Loucy (cell line): ENCODE data around the gene IGF2BP3.

Experiments
- H2AFZ ChIP-seq: fragments of 200-600 bp; sonication (generic); 2 replicates; pipeline ENCODE4 v1.6.0; 2016; ENCODE audit warnings: antibody characterized with exemption, mild to moderate bottlenecking, low read length, moderate library complexity
- H3F3A ChIP-seq: fragments of 200-600 bp; 2 replicates; pipeline ENCODE4 v1.6.0; 2016; ENCODE audit warnings: antibody characterized with exemption, low read depth, mild to moderate bottlenecking
- H3K27me3 ChIP-seq: fragments of 200-600 bp; sonication (generic); 2 replicates; pipeline ENCODE4 v1.6.1; 2014; ENCODE audit warnings: low read length, mild to moderate bottlenecking; ENCODE audit not compliant: insufficient read depth, poor library complexity, severe bottlenecking
- H3K36me3 ChIP-seq: fragments of 200-600 bp; sonication (generic); 2 replicates; pipeline ENCODE4 v1.6.1; 2016; ENCODE audit warnings: low read length; ENCODE audit not compliant: insufficient read depth
- H3K4me1 ChIP-seq: fragments of 200-600 bp; sonication (generic); 2 replicates; pipeline ENCODE4 v1.5.1; 2014; ENCODE audit warnings: low read length, mild to moderate bottlenecking; ENCODE audit not compliant: insufficient read depth, poor library complexity, severe bottlenecking
- H3K4me2 ChIP-seq: fragments of 200-600 bp; sonication (generic); 2 replicates; pipeline ENCODE4 v1.6.0; 2014; ENCODE audit warnings: antibody characterized with exemption, low read length, low read depth, mild to moderate bottlenecking; ENCODE audit not compliant: poor library complexity, severe bottlenecking
- H3K4me3 ChIP-seq: fragments of 200-600 bp; sonication (generic); 2 replicates; pipeline ENCODE4 v1.5.1; 2014; ENCODE audit warnings: low read length, mild to moderate bottlenecking, mixed read lengths; ENCODE audit not compliant: poor library complexity, severe bottlenecking
- H3K79me2 ChIP-seq: fragments of 200-600 bp; sonication (generic); 2 replicates; pipeline ENCODE4 v1.6.1; 2014; ENCODE audit warnings: low read length; ENCODE audit not compliant: insufficient read depth
- H3K9ac ChIP-seq: fragments of 200-600 bp; sonication (generic); 2 replicates; pipeline ENCODE4 v1.6.0; 2014; ENCODE audit warnings: mild to moderate bottlenecking, low read depth, low read length, moderate library complexity; ENCODE audit not compliant: poor library complexity, severe bottlenecking
- H3K9me2 ChIP-seq: fragments of 200-600 bp; sonication (generic); replicated peaks from 2 replicates; pipeline ENCODE4 v1.6.1; 2016; ENCODE audit warnings: low read depth, low read length, mixed read lengths
- H3K9me3 ChIP-seq: fragments of 200-600 bp; sonication (generic); 2 replicates; pipeline ENCODE4 v1.6.1; 2014; ENCODE audit warnings: mild to moderate bottlenecking, antibody characterized with exemption, low read length, low read depth; ENCODE audit not compliant: insufficient read depth
- H4K20me1 ChIP-seq: fragments of 200-600 bp; sonication (generic); 2 replicates; pipeline ENCODE4 v1.6.0; 2014; ENCODE audit warnings: antibody characterized with exemption, low read length, mild to moderate bottlenecking; ENCODE audit not compliant: insufficient read depth, poor library complexity, severe bottlenecking
- EZH2phosphoT487 ChIP-seq: fragments of 200-600 bp; IDR thresholded peaks from 2 replicates; pipeline ENCODE4 v1.6.1; 2018; ENCODE audit warnings: antibody characterized with exemption, mild to moderate bottlenecking, moderate library complexity, borderline replicate concordance
- TF ChIP-seq, protein P1 (sequence below): fragments of 200-600 bp; sonication (generic); conservative IDR thresholded peaks from 2 replicates; pipeline ENCODE4 v1.5.1; 2014; ENCODE audit warnings: mild to moderate bottlenecking, antibody characterized with exemption, low read length

IGF2BP3 gene

DNA sequence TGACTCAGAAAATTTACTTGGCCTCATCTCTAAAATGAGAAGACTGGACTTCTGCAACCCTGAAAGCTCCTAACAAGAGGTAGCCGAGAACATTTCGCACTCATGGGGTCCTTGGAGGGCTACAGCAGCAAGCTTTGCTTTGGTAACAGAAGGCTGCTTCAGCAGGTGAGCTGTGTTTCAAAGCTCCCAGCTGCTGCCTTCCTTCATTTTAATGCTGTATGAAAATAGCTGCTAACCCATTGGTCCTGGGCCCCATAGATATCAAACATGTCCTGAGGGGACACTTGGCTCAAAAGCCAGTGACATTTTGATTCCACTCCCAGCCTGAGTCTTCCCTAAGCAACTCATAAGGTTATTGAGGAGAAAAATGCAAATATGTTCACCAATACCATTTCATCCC lies 185.4 kb downstream of the IGF2BP3 start:
- H3K4me3 ChIP-seq, result no peak overlapping the region
- H3K9me3 ChIP-seq, result no peaks in the 10 kb centered on the region
- no peaks in the 10 kb centered on the region for H4K20me1 ChIP-seq
- no peaks in the 10 kb centered on the region for H3F3A ChIP-seq
- no peaks in the 10 kb centered on the region for H3K36me3 ChIP-seq
- TF ChIP-seq, protein P1, sequence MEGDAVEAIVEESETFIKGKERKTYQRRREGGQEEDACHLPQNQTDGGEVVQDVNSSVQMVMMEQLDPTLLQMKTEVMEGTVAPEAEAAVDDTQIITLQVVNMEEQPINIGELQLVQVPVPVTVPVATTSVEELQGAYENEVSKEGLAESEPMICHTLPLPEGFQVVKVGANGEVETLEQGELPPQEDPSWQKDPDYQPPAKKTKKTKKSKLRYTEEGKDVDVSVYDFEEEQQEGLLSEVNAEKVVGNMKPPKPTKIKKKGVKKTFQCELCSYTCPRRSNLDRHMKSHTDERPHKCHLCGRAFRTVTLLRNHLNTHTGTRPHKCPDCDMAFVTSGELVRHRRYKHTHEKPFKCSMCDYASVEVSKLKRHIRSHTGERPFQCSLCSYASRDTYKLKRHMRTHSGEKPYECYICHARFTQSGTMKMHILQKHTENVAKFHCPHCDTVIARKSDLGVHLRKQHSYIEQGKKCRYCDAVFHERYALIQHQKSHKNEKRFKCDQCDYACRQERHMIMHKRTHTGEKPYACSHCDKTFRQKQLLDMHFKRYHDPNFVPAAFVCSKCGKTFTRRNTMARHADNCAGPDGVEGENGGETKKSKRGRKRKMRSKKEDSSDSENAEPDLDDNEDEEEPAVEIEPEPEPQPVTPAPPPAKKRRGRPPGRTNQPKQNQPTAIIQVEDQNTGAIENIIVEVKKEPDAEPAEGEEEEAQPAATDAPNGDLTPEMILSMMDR, result no peak
- TF ChIP-seq EZH2phosphoT487, result no peak
- H3K9ac ChIP-seq, result no peak overlapping the region
- no peaks in the 10 kb centered on the region for H3K27me3 ChIP-seq
- H3K4me2 ChIP-seq, result no peak overlapping the region
- H3K9me2 ChIP-seq, result no peaks in the 10 kb centered on the region
- H3K4me1 ChIP-seq, result peaks cover 18% of the 10 kb centered on the region
- no peaks in the 10 kb centered on the region for H3K79me2 ChIP-seq
- no peak overlapping the region for H2AFZ ChIP-seq

- Histone ChIP-seq H3K4me2 (no peak overlapping the region), H3K4me1 (peaks cover 12% of the 10 kb centered on the region), H3K79me2 (no peaks in the 10 kb centered on the region), H3K4me3 (no peak overlapping the region), H3K9me3 (no peaks in the 10 kb centered on the region), H2AFZ (no peak overlapping the region), H3F3A (no peaks in the 10 kb centered on the region), H3K27me3 (no peaks in the 10 kb centered on the region), H3K9me2 (no peaks in the 10 kb centered on the region), H3K36me3 (no peaks in the 10 kb centered on the region), H3K9ac (no peak overlapping the region), H4K20me1 (no peaks in the 10 kb centered on the region)
- no peak for TF ChIP-seq EZH2phosphoT487
- TF ChIP-seq, protein P1, result no peak
These were observed 187.2 kb downstream of the IGF2BP3 start for GRCh38 chr7:23283086-23283485.

DNA sequence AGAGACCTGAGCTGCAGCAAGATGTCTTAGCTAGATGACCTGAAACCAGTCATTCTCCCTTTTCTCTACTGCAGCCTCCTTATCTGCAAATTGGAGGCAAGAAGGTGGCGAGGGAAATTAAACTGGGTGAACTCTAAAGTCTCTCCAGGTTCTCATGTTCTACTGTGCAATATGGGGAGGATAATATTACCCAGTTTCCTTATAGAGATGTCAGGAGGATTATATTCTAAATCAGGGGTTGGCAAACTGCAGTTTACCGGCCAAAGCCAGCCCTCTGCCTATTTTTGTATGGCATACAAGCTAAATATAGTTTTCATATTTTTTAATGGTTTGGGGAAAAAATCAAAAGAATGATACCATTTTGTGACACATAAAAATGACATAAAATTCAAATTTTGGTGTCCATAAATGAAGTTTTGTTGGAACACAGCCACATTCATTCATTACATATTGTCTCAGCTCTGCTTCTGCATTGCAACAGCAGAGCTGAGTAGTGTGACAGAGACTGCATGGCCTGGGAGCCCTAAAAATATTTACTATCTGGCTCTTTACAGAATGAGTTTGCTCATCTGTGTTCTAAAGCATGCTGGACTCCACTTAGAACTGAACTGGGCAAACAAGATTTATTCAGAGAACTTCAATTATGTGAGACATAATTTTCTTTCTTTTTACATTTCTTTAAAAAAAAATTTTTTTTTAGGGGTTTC lies 190.3 kb downstream of the IGF2BP3 start:
- no peak overlapping the region for H3K9ac ChIP-seq
- no peaks in the 10 kb centered on the region for H3K4me1 ChIP-seq
- no peaks in the 10 kb centered on the region for H3K27me3 ChIP-seq
- H3K4me3 ChIP-seq, result no peak overlapping the region
- no peaks in the 10 kb centered on the region for H3F3A ChIP-seq
- TF ChIP-seq EZH2phosphoT487, result no peak
- TF ChIP-seq, protein P1, result no peak
- H3K36me3 ChIP-seq, result no peaks in the 10 kb centered on the region
- no peaks in the 10 kb centered on the region for H3K9me2 ChIP-seq
- H3K9me3 ChIP-seq, result no peaks in the 10 kb centered on the region
- H2AFZ ChIP-seq, result no peak overlapping the region
- H3K4me2 ChIP-seq, result no peak overlapping the region
- H3K79me2 ChIP-seq, result no peaks in the 10 kb centered on the region
- H4K20me1 ChIP-seq, result no peaks in the 10 kb centered on the region
